GM20000 (cell line): ENCODE measurements around the gene ITGAD.
A peak's percentile ranks its signal among the peaks of the same experiment; 100 is the strongest.
"Not testable (repeated sequence)": the region's sequence is repeated elsewhere in the genome, so short reads cannot be mapped to it uniquely, and the experiment has no call there.

Experiments
- DNase-seq: peaks from one replicate; pipeline ENCODE4 v3.0.0; 2012; ENCODE audit warnings: low spot score
- TF ChIP-seq, protein P1 (sequence below): IDR thresholded peaks from 2 replicates; pipeline ENCODE4 v1.5.1; 2012; ENCODE audit warnings: mild to moderate bottlenecking, control low read depth; ENCODE audit errors: extremely low read depth, missing control alignments

Gene ITGAD

DNA sequence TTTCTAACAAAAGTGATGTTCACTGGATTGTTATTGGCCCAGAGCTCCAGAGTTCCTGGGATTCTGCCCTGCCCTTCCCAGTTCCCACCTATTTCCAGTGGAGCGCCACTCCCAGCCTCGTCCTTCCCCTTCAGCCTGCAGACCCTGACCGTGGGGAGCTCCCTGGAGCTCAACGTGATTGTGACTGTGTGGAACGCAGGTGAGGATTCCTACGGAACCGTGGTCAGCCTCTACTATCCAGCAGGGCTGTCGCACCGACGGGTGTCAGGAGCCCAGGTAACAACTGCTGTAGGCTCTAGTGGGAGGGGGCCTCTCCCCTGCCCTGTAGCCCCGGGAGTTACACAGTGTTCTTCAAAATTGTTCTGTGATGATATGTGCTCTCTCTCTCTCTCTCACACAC, 23.2 kb downstream of the ITGAD start:
- no peak for DNase-seq
- TF ChIP-seq, protein P1, sequence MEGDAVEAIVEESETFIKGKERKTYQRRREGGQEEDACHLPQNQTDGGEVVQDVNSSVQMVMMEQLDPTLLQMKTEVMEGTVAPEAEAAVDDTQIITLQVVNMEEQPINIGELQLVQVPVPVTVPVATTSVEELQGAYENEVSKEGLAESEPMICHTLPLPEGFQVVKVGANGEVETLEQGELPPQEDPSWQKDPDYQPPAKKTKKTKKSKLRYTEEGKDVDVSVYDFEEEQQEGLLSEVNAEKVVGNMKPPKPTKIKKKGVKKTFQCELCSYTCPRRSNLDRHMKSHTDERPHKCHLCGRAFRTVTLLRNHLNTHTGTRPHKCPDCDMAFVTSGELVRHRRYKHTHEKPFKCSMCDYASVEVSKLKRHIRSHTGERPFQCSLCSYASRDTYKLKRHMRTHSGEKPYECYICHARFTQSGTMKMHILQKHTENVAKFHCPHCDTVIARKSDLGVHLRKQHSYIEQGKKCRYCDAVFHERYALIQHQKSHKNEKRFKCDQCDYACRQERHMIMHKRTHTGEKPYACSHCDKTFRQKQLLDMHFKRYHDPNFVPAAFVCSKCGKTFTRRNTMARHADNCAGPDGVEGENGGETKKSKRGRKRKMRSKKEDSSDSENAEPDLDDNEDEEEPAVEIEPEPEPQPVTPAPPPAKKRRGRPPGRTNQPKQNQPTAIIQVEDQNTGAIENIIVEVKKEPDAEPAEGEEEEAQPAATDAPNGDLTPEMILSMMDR: no peak

- not testable (repeated sequence) for DNase-seq
These were observed 23.9 kb downstream of the ITGAD start for GRCh38 chr16:31417036-31417435.

DNA sequence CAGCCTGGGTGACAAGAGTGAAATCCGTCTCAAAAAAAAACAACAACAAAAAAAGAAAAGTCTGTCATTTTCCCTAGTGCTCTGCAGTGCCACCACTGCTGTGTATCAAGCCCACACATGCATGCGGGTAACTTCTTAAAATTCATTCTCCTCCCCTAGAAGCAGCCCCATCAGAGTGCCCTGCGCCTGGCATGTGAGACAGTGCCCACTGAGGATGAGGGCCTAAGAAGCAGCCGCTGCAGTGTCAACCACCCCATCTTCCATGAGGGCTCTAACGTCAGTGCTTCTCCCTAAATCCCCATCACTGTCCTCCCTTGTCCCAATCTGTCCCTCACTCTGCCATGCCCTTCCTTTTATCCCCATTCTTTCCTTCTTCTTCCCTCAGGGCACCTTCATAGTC, 24.8 kb downstream of the ITGAD start:
- TF ChIP-seq, protein P1: no peak
- DNase-seq: no peak

GRCh38 chr16:31420037-31420436, 26.9 kb downstream of the ITGAD start:
- DNase-seq: no peak
- TF ChIP-seq, protein P1: no peak

GRCh38 chr16:31421587-31421986, 28.5 kb downstream of the ITGAD start:
- TF ChIP-seq, protein P1: no peak

GRCh38 chr16:31423241-31423640, 30.1 kb downstream of the ITGAD start:
- no peak for DNase-seq
- TF ChIP-seq, protein P1: no peak

More at GRCh38 chr16:31421587-31421986, 28.5 kb downstream of the ITGAD start:
- peak; percentile 50 for DNase-seq

- TF ChIP-seq, protein P1: no peak
- DNase-seq: no peak
These were observed 30.7 kb downstream of the ITGAD start for GRCh38 chr16:31423801-31424200.

DNA sequence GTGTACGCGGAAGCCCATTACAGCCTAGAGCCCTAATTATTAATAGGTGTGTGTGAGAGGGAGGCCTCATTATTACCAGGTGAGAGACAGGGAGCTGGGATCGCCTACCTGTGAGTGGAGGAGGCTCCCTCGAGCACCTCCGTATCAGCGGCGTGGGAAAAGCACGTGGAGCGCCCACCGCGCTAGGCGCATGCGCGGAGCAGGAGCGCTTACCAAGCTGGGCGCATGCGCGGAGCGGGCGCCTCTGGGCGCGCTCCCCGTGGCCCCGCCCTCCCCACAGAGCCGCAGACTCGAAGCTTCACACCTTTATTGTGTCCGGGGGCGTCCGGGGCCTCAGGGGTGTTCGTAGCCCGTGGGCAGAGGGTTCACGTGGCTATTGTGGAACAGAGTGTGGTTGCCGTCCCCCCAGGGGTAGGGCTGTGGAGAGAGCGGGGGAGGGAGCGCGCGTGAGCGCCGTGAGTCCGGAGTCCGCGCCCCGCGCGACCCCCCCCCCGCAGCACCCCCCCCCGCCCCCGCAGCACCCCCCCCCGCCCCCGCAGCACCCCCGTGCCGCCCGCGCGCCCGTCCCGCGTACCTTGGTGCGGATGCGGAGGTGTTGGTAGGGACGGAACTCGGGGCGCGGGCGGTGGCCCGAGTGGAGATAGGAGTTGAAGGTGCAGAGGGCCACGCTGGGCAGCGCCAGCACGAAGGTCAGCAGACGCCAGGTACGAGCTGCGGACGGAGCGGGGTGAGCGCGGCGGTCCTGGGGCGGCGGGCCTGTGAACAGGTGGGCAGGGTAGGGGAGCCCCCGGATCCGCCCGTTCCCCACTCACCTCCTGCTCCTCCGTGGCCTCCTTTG, 34.5 kb downstream of the ITGAD start:
- TF ChIP-seq, protein P1: no peak
- peak; percentile 85 for DNase-seq
